ENCODE measurements around the gene NHP2. TPM values are rescaled to one million over a fixed set of nuclear protein-coding genes. Genes with fewer than 3 reads are reported as not detected.

The NHP2 gene
- total RNA-seq, 4 donors from 2014 or later: 139 to 290 (median 159) TPM

- TF ChIP-seq CTCF (IDR thresholded peaks at IDR 0.05): no peak
- Histone ChIP-seq H3K27ac (peak overlapping the region in 3 of 4 donors; percentile 69 to 80 (median 80)), H3K9me3 (no peaks in the 10 kb centered on the region), H3K36me3 (peaks cover 0 to 39% (median 12%) of the 10 kb centered on the region in 3 donors), H3K27me3 (no peaks in the 10 kb centered on the region), H3K4me1 (peaks cover 0 to 42% (median 13%) of the 10 kb centered on the region in 4 donors), H3K4me3 (peak overlapping the region; percentile 61 to 77 (median 72))
- DNase-seq (ENCODE audit: low spot score in 2 of 2): no peak
- 51 to 54% methylated on average over 31 of the region's 31 CpGs for WGBS, 2 donors
Observed at GRCh38 chr5:178152491-178153444, 917 bp downstream of the NHP2 start.

- peaks cover 0 to 56% (median 23%) of the 10 kb centered on the region in 3 donors for H3K36me3 ChIP-seq
- no peaks in the 10 kb centered on the region for H3K9me3 ChIP-seq
- no peaks in the 10 kb centered on the region for H3K27me3 ChIP-seq
- peak overlapping the region in 1 of 4 donors; percentile 3 for H3K27ac ChIP-seq
- 59 to 71% methylated on average over 11 of the region's 11 CpGs for WGBS, 2 donors
- peaks cover 0 to 42% (median 13%) of the 10 kb centered on the region in 4 donors for H3K4me1 ChIP-seq
- DNase-seq (ENCODE audit: low spot score in 2 of 2): no peak
- no peak overlapping the region for H3K4me3 ChIP-seq
- TF ChIP-seq EP300 (IDR thresholded peaks at IDR 0.05): no peak
Observed at GRCh38 chr5:178150977-178151734, 2.5 kb downstream of the NHP2 start.

GRCh38 chr5:178149199-178149932, 4.3 kb downstream of the NHP2 start:
- H3K9me3 ChIP-seq: no peaks in the 10 kb centered on the region
- no peak overlapping the region for H3K4me3 ChIP-seq
- H3K27me3 ChIP-seq: no peaks in the 10 kb centered on the region
- no peak for DNase-seq (ENCODE audit: low spot score in 2 of 2)
- no peak for TF ChIP-seq EP300 (IDR thresholded peaks at IDR 0.05)
- H3K27ac ChIP-seq: no peak overlapping the region
- WGBS, 2 donors: 64 to 66% methylated on average over 11 of the region's 11 CpGs
- peaks cover 0 to 73% (median 24%) of the 10 kb centered on the region in 3 donors for H3K36me3 ChIP-seq
- peaks cover 0 to 42% (median 13%) of the 10 kb centered on the region in 4 donors for H3K4me1 ChIP-seq

- Histone ChIP-seq H3K9me3 (no peaks in the 10 kb centered on the region), H3K4me3 (no peak overlapping the region), H3K27ac (no peak overlapping the region), H3K36me3 (peaks cover 0 to 93% (median 28%) of the 10 kb centered on the region in 3 donors), H3K27me3 (no peaks in the 10 kb centered on the region), H3K4me1 (peaks cover 0 to 30% (median 5%) of the 10 kb centered on the region in 4 donors)
- TF ChIP-seq EP300 (IDR thresholded peaks at IDR 0.05) (no peak), CTCF (IDR thresholded peaks at IDR 0.05) (no peak), POLR2A (IDR thresholded peaks at IDR 0.05) (no peak)
- DNase-seq (ENCODE audit: low spot score in 2 of 2): no peak
- WGBS, 2 donors: 83 to 88% methylated on average over 15 of the region's 15 CpGs
Observed at GRCh38 chr5:178147406-178147805, 6.3 kb downstream of the NHP2 start.

GRCh38 chr5:178145965-178146820, 7.5 kb downstream of the NHP2 start:
- Histone ChIP-seq H3K9me3 (no peaks in the 10 kb centered on the region), H3K4me3 (no peak overlapping the region), H3K27me3 (no peaks in the 10 kb centered on the region), H3K27ac (no peak overlapping the region), H3K36me3 (peaks cover 0 to 100% (median 28%) of the 10 kb centered on the region in 3 donors), H3K4me1 (peaks cover 0 to 18% (median 0%) of the 10 kb centered on the region in 4 donors)
- TF ChIP-seq CTCF (IDR thresholded peaks at IDR 0.05) (peak; percentile 34 to 66 (median 43)), POLR2A (IDR thresholded peaks at IDR 0.05) (no peak)
- DNase-seq (ENCODE audit: low spot score in 2 of 2): peak in 1 of 2 donors; percentile 59
- 57 to 73% methylated on average over 9 to 13 of the region's 14 CpGs for WGBS, 2 donors

Measured in tibial nerve (tissue), 4 donors.